Activated T-helper 1 cell treated with anti-CD3 and anti-CD28 coated beads, Interleukin-12 subunit alpha, Interleukin-12 subunit beta, Interleukin-2, Interleukin-4 antibody, amounts not matched to agents 30 ng/mL and 10 ng/mL and 1 ng/mL, durations not matched to agents 14 hours and 24 hours and 36 hours (primary cell): ENCODE results near the gene SMARCE1. TPM values are rescaled to one million over a fixed set of nuclear protein-coding genes. Genes with fewer than 3 reads are reported as not detected.
A peak's percentile ranks its signal among the peaks of the same experiment; 100 is the strongest.

Experiments
- DNase-seq: peaks from one replicate; pipeline ENCODE4 v3.0.0; 2021; ENCODE audit warnings: low spot score
- H3K27ac Mint-ChIP-seq: one replicate; pipeline ENCODE4 v1.8.0; 2021; ENCODE audit warnings: mild to moderate bottlenecking, mixed read lengths
- H3K27me3 Mint-ChIP-seq: one replicate; pipeline ENCODE4 v1.8.0; 2022; ENCODE audit warnings: mild to moderate bottlenecking, moderate library complexity, mixed read lengths; ENCODE audit not compliant: insufficient read depth
- H3K36me3 Mint-ChIP-seq: one replicate; pipeline ENCODE4 v1.8.0; 2021; ENCODE audit warnings: low read depth, mixed read lengths
- H3K4me1 Mint-ChIP-seq: one replicate; pipeline ENCODE4 v1.8.0; 2021; ENCODE audit warnings: low read depth, mixed read lengths
- H3K4me3 Mint-ChIP-seq: one replicate; pipeline ENCODE4 v1.8.0; 2021; ENCODE audit warnings: mild to moderate bottlenecking, moderate library complexity, mixed read lengths
- H3K9me3 Mint-ChIP-seq: one replicate; pipeline ENCODE4 v1.8.0; 2021; ENCODE audit warnings: mixed read lengths
- intact Hi-C: fragments of 100-400 bp; cut with micrococcal nuclease; formaldehyde crosslinking; loops from one replicate; pipeline ENCODE4 v1.15.1; 2024
- total RNA-seq: library from RNA; stranded (reverse); gene quantifications from 2 replicates; pipeline ENCODE4 v1.2.3, GENCODE V29; 2022

SMARCE1 gene
- total RNA-seq: 125 and 132 TPM in 2 replicates

DNA sequence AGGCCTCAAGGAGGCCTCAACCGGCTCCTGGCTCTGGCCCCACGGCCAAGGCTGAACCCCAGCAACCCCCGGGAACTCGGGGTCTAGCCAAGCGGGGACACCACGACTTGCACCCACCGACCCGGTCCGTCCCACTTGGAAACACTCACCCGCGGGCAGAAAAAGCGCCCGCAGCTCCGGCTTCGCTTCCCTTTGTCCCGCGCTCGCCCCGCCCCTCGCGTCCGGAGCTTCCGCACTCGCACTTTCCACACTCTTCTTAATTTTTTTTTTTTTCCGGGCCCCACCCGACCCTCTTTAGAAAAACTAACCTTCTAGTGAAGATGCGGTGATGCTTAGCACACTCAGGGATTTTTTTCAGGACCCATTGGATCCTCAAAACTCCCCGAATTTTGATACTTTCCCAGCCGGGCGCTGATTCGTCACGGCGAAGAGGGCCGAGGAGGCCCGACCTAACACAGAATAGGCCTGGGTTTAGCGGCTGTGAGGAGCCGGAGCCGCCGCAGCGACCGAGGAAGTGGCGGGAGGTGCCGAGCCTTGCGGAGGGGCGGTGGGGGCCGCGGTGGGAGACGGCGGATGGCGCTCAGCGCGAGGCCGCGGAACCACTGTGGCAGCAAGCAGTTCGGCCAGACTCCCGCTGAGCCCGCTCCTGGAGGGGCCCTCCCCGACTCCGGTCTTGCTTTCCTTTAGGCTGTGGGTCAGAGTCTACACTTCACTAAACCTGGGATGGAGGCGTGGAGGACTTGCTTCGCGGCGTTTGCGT, at the start of gene SMARCE1:
TSS of gene SMARCE1 (minus strand) at position 195 of the 760 bp plus-strand sequence. CDS start 2,016 bp downstream, outside the sequence.
- Mint-ChIP-seq H3K36me3 (peaks cover 23% of the 10 kb centered on the region), H3K27ac (peak within 1 kb of the TSS; percentile 95), H3K4me3 (peak within 1 kb of the TSS; percentile 89), H3K9me3 (no peaks in the 10 kb centered on the region), H3K4me1 (peaks cover 55% of the 10 kb centered on the region), H3K27me3 (peaks cover 2% of the 10 kb centered on the region)
- peak; percentile 62 for DNase-seq
- intact Hi-C loops: loop anchor here (1.0 to 2.0 kb wide), 3 partner anchors 17 to 171 kb away; no protein-coding TSS in a partner anchor

DNA sequence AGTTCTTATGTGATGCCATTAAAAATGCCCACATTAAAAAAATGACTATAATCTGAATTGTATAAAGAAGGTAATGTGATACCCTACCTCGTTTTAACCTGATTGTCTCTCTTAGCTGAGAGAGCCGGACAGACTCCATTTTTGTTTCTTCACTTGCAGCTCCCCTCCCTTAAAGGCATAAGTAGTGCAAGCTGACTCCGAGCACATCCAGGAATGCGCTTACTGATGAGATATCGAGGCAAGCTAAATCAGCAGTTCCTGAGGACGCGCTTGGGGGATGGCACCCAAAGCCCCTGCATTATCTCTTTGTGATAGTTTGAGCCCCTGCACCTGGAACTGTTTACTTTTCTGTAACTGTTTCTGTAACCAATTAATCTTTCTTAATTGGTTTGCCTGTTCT, 49.7 kb upstream of the SMARCE1 start:
- H3K27ac Mint-ChIP-seq: no peak overlapping the region
- intact Hi-C loops: no loop called here
- H3K4me3 Mint-ChIP-seq: no peak overlapping the region
- DNase-seq: no peak
- H3K4me1 Mint-ChIP-seq: no peaks in the 10 kb centered on the region
- H3K9me3 Mint-ChIP-seq: no peaks in the 10 kb centered on the region
- H3K36me3 Mint-ChIP-seq: no peaks in the 10 kb centered on the region
- peaks cover 33% of the 10 kb centered on the region for H3K27me3 Mint-ChIP-seq

DNA sequence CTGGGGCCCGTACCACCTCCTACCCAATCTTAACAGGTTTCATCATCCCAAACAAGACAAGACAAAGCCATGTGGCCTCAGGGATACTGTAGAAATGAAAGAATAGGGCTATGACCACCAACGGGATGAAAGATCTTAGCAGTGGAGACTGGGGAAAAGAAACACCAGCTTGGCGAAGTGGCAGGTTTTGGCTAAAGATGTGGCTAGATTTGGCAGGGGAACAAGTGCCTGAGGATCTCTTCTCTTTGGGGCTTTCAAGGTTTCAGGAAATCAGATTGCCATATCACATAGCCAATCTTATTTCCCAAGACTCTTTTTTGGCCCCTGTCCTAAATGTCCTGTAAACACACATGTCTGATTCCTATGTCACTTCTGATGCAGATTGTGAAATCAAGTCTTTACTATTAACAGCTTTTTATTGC, 49.0 kb upstream of the SMARCE1 start:
- DNase-seq: no peak
- H3K27me3 Mint-ChIP-seq: peaks cover 34% of the 10 kb centered on the region
- no peak overlapping the region for H3K27ac Mint-ChIP-seq
- intact Hi-C loops: no loop called here
- no peak overlapping the region for H3K4me3 Mint-ChIP-seq
- no peaks in the 10 kb centered on the region for H3K9me3 Mint-ChIP-seq
- H3K36me3 Mint-ChIP-seq: no peaks in the 10 kb centered on the region
- no peaks in the 10 kb centered on the region for H3K4me1 Mint-ChIP-seq

DNA sequence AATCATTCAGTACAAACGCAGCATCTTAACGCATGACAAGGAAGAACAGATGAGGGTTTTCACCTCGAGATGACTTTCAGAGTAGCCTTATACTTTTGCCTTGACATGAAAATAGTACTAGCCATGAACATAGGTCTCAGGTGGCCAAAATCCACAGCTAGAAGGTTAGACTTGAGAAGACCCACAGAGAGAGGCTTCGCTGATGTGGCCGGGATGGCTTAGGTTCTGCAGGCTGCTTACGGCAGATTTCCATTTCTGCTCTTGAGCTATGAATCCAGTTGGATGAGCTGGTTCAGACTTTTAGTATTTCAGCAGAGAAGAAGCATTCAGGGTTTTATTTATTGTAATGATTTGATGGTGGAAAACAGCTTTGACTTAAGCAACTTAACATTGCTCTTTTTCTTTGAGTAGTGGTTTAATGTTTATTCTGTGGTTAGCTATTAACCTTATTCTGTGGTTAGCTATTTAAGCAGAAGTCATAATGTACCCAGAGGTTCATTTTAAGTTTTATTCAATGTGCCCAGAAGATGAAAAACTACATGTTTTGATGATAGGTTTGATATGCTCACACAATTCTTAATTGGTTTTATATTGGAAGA, 48.4 kb upstream of the SMARCE1 start:
- no peak overlapping the region for H3K27ac Mint-ChIP-seq
- peaks cover 36% of the 10 kb centered on the region for H3K27me3 Mint-ChIP-seq
- no peaks in the 10 kb centered on the region for H3K9me3 Mint-ChIP-seq
- no peak for DNase-seq
- no peaks in the 10 kb centered on the region for H3K4me1 Mint-ChIP-seq
- no peak overlapping the region for H3K4me3 Mint-ChIP-seq
- intact Hi-C loops: no loop called here
- no peaks in the 10 kb centered on the region for H3K36me3 Mint-ChIP-seq

DNA sequence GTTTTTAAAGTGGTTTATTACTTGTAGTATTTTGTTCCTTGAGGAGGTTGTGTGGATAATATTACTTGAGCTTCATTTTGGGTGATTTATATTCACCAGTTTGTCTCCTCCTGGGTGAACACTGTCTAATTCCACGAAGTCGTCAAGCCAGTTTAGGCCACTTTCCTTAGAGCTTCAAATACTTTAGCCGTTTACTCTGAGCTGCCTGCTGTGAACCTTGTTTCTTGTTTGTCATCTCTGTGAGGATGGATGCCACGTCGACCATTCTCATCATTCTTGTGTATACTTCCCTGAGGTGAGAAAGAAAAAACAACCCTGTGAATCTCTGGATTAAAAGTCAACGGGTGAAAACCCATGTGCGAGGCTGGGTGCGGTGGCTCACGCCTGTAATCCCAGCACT, 47.0 kb upstream of the SMARCE1 start:
- peaks cover 46% of the 10 kb centered on the region for H3K27me3 Mint-ChIP-seq
- H3K27ac Mint-ChIP-seq: no peak overlapping the region
- no peak for DNase-seq
- no peak overlapping the region for H3K4me3 Mint-ChIP-seq
- intact Hi-C loops: no loop called here
- H3K9me3 Mint-ChIP-seq: no peaks in the 10 kb centered on the region
- no peaks in the 10 kb centered on the region for H3K36me3 Mint-ChIP-seq
- H3K4me1 Mint-ChIP-seq: no peaks in the 10 kb centered on the region

DNA sequence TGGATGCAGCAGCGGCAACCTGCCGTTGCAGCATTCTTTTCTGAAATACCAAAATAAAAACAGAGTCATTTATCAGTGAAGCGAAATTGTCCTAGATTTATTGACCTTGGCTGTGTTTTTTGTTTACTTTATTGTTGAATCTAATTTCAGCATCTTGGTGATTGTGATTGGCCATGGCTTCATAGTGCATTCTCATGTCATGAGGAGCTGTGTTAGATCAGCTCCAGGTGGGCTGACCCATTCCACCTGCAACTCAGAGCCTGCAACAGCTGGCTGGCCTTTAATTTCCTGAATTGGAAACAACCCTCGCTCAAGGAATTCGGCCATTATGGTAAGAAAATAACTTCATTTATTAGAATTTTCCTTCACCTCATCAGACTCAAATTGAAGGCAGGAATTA, 39.5 kb upstream of the SMARCE1 start:
- Mint-ChIP-seq H3K4me1 (no peaks in the 10 kb centered on the region), H3K9me3 (no peaks in the 10 kb centered on the region), H3K27ac (no peak overlapping the region), H3K36me3 (no peaks in the 10 kb centered on the region), H3K4me3 (no peak overlapping the region), H3K27me3 (peaks cover 25% of the 10 kb centered on the region)
- DNase-seq: no peak
- intact Hi-C loops: no loop called here

DNA sequence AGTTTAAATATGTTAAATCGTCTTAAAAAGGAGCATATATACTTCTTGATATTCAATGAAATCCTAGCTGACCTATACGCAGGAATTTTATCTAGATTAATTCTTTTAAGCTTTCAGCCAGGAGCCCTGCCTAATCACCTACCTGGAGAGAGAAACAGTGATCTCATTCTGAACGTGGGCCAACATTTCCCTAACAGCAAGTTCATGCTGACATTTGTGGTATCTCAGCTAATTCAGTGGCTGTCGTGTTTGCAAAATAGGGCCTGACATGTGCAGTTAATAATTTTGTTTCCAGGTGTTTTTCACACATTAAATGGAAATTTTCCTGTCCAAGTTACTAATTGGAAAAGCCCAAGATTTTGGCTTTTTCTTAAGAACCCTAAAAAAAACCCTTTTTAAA, 38.6 kb upstream of the SMARCE1 start:
- Mint-ChIP-seq H3K4me3 (no peak overlapping the region), H3K9me3 (no peaks in the 10 kb centered on the region), H3K36me3 (no peaks in the 10 kb centered on the region), H3K4me1 (no peaks in the 10 kb centered on the region), H3K27ac (no peak overlapping the region), H3K27me3 (peaks cover 31% of the 10 kb centered on the region)
- no peak for DNase-seq
- intact Hi-C loops: no loop called here

DNA sequence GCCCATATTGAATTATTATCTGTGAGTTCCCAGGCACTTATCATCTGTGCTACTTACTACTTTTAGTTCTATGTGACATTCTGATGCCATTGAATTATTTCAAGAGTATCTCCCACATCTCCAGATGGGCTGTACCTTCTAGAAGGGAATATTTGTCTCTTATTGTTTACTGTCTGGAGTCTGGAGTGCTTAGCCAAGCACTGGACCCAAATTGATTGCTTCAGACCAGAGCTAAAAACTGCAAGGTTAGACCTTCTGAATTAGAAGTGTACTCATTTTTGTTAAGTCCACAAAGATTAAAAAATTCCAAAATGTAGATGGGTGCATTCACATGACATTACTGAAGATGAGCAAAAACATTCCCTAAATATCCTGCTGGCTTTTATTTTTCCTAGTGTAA, 33.4 kb upstream of the SMARCE1 start:
- Mint-ChIP-seq H3K4me1 (no peaks in the 10 kb centered on the region), H3K36me3 (no peaks in the 10 kb centered on the region), H3K4me3 (no peak overlapping the region), H3K9me3 (no peaks in the 10 kb centered on the region), H3K27ac (no peak overlapping the region), H3K27me3 (peaks cover 41% of the 10 kb centered on the region)
- DNase-seq: no peak
- intact Hi-C loops: no loop called here

DNA sequence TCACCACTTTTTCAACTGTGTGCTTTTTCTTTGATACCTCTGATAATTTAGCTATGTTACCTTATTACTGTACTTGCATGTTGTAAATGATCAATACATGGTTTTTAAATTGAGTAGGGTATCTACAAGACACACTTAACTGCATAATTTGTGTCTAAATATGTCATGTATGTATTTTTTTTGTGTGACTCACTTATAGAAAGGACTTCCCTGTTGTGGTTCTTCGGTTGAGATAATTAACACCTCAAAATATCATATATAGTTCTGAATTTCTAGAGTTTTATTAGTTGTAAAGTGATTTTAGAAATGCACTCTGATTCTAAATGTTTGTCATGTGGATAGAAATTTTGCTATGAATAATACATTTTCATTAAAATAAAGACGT, 31.9 kb upstream of the SMARCE1 start:
- H3K9me3 Mint-ChIP-seq: no peaks in the 10 kb centered on the region
- no peak overlapping the region for H3K27ac Mint-ChIP-seq
- DNase-seq: no peak
- no peaks in the 10 kb centered on the region for H3K36me3 Mint-ChIP-seq
- H3K4me3 Mint-ChIP-seq: no peak overlapping the region
- H3K27me3 Mint-ChIP-seq: peaks cover 41% of the 10 kb centered on the region
- intact Hi-C loops: no loop called here
- H3K4me1 Mint-ChIP-seq: no peaks in the 10 kb centered on the region

DNA sequence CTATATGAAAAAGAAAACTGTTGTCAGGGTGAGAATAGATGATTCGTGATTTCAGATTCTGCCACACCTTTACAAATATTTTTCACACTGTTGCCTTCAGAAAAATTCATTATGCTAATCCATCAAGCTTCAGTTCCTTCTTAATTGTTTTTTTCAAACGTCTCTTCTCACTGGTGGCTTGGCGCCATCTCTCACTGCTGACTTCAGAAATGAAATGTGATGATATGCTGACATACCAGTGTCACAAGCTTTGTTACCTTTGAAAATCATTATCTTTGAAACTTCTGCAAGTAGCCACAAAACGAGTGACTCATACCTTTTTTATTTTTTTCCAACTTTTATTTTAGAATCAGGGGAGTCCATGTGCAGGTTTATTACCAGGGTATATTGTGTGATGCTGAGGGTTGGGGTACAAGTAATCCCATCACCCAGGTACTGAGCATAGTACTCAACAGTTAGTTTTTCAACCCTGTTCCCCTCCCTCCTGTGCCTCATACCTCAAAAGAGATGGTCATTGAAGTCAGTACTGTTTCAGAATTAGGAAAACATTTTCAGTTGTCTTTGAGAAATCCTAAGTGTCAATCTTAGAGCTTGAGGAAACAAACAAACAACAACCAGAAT, 31.4 kb upstream of the SMARCE1 start:
- no peaks in the 10 kb centered on the region for H3K36me3 Mint-ChIP-seq
- no peak overlapping the region for H3K4me3 Mint-ChIP-seq
- H3K4me1 Mint-ChIP-seq: no peaks in the 10 kb centered on the region
- no peaks in the 10 kb centered on the region for H3K9me3 Mint-ChIP-seq
- H3K27ac Mint-ChIP-seq: no peak overlapping the region
- DNase-seq: no peak
- intact Hi-C loops: no loop called here
- H3K27me3 Mint-ChIP-seq: peaks cover 45% of the 10 kb centered on the region

DNA sequence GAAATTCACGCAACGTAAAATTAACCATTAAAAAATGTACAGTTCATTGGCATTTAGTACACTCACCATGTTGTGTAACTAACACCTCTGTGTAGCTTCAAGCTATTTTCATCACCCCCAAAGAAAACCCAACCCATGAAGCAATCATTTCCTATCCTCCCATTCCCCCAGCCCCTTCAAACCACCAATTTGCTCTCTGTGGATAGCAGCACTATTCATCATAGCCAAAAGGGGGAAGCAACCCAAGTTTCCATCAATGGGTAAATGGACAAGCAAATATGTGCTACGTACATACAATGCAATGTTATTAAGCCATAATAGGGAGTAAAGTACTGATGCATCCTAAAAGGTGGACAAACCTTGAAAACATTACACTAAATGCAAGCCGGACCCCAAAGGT, 28.3 kb upstream of the SMARCE1 start:
- Mint-ChIP-seq H3K27me3 (peaks cover 44% of the 10 kb centered on the region), H3K27ac (no peak overlapping the region), H3K4me1 (no peaks in the 10 kb centered on the region), H3K36me3 (no peaks in the 10 kb centered on the region), H3K9me3 (no peaks in the 10 kb centered on the region), H3K4me3 (no peak overlapping the region)
- DNase-seq: no peak
- intact Hi-C loops: no loop called here

DNA sequence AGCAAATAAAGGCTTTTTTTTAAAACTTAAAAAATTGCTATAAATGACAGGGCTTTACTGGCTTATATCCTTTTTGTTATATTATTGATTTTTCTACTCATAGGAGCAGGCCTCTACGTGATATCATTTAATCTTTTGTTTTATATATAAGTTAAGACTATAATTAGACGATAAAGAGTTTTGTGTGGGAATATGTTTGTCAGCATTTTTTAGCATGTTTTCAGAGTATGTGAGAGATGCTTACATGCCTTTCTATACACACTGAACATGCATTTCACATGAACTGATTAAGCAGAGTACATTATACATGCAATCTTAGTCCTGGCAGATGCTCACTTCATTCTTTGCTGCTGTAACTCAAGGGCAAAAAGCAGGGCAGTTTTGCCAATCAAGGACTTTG, 25.0 kb upstream of the SMARCE1 start:
- Mint-ChIP-seq H3K4me3 (no peak overlapping the region), H3K27me3 (peaks cover 37% of the 10 kb centered on the region), H3K4me1 (no peaks in the 10 kb centered on the region), H3K36me3 (no peaks in the 10 kb centered on the region), H3K9me3 (no peaks in the 10 kb centered on the region), H3K27ac (no peak overlapping the region)
- DNase-seq: no peak
- intact Hi-C loops: no loop called here

DNA sequence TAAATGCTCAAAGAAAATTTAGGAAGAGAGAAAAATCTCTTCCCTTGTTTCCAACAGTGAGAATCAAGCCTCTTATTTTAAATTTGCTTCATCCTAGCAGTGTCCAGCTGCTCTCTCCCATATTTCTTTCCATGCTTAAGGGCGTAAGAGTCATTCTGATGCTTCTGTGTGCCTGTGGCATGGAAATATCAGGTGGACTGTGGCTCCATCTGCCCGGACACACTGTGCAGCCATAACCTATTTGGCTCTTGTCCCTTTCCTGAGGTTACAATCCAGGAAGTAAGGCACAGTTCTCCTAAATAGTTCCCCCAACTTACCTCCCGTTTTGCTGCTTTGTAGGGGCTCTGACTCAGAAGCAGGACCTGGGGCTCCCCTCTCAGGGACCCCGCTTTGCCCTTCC, 23.7 kb upstream of the SMARCE1 start:
- Mint-ChIP-seq H3K4me1 (no peaks in the 10 kb centered on the region), H3K27ac (no peak overlapping the region), H3K27me3 (peaks cover 27% of the 10 kb centered on the region), H3K4me3 (no peak overlapping the region), H3K36me3 (no peaks in the 10 kb centered on the region), H3K9me3 (no peaks in the 10 kb centered on the region)
- intact Hi-C loops: no loop called here
- DNase-seq: no peak
